HepG2 (cell line): ENCODE results near the gene SYNE1. TPM values are rescaled to one million over a fixed set of nuclear protein-coding genes. Genes with fewer than 3 reads are reported as not detected.
A peak's percentile ranks its signal among the peaks of the same experiment; 100 is the strongest.

Source experiments
- ATF7-NPFF ChIP-seq: sonication (generic); formaldehyde crosslinking; IDR thresholded peaks from 2 replicates; pipeline ENCODE4 v1.8.1; 2023; ENCODE audit warnings: mild to moderate bottlenecking, low read depth, missing genetic modification reagents, moderate library complexity
- FOSL2 ChIP-seq: sonication (generic); formaldehyde crosslinking; IDR thresholded peaks from 2 replicates; pipeline ENCODE4 v1.4.0; 2020; ENCODE audit warnings: missing genetic modification reagents
- HBP1 ChIP-seq: IDR thresholded peaks from 2 replicates; pipeline ENCODE4 v1.6.1; 2016; ENCODE audit warnings: low read depth, control low read depth
- IRF1 ChIP-seq: sonication (generic); formaldehyde crosslinking; IDR thresholded peaks from 2 replicates; pipeline ENCODE4 v1.4.0; 2020; ENCODE audit warnings: low read depth, mild to moderate bottlenecking, missing genetic modification reagents
- PLSCR1 ChIP-seq: sonication (generic); formaldehyde crosslinking; IDR thresholded peaks from 2 replicates; pipeline ENCODE4 v1.5.0; 2020; ENCODE audit warnings: missing genetic modification reagents, mild to moderate bottlenecking, borderline replicate concordance
- SOX6 ChIP-seq, 2 experiments: fragments of 450-650 bp in 1 of 2; sonication (generic) in 1 of 2; formaldehyde crosslinking in 1 of 2; IDR thresholded peaks; 2 replicates each; pipeline versions ENCODE4 v1.4.0 to v1.6.1; 2017 to 2020; ENCODE audit warnings: antibody characterized with exemption in 1 of 2, mild to moderate bottlenecking in 1 of 2, missing genetic modification reagents in 1 of 2
- SUZ12 ChIP-seq: fragments of 150-350 bp; IDR thresholded peaks from 2 replicates; pipeline ENCODE4 v1.6.1; 2014; ENCODE audit warnings: low read depth, low read length
- TCF7 ChIP-seq: sonication (generic); IDR thresholded peaks from 2 replicates; pipeline ENCODE4 v1.6.1; 2016; ENCODE audit warnings: antibody characterized with exemption, low read depth
- ZNF616 ChIP-seq: sonication (generic); formaldehyde crosslinking; IDR thresholded peaks from 2 replicates; pipeline ENCODE4 v1.5.0; 2020; ENCODE audit warnings: low read depth, mild to moderate bottlenecking, missing genetic modification reagents
- ZNF816 ChIP-seq: sonication (generic); formaldehyde crosslinking; IDR thresholded peaks from 2 replicates; pipeline ENCODE4 v1.8.0; 2022; ENCODE audit warnings: missing genetic modification reagents, mild to moderate bottlenecking, borderline replicate concordance
- ZNF883 ChIP-seq: sonication (generic); formaldehyde crosslinking; IDR thresholded peaks from 2 replicates; pipeline ENCODE4 v1.5.1; 2020; ENCODE audit warnings: mild to moderate bottlenecking, missing genetic modification reagents; ENCODE audit errors: not compliant biosample characterization
- polyA plus RNA-seq, 8 experiments: library from polyadenylated mRNA; depleted of rRNA in 3 of 8; stranded (reverse) in 7 of 8; unstranded in 1 of 8; fragments of >200 nt; fragmentation: Illumina TruSeq in 4 of 8; extraction: Trizol in 4 of 8; gene quantifications; 2 replicates each; pipeline versions ENCODE4 v1.2.1 to v1.2.3, GENCODE V29; 2011 to 2016; ENCODE audit warnings: low read depth in 4 of 8, missing spikeins in 1 of 8, mixed read lengths in 1 of 8; ENCODE audit not compliant: insufficient read depth in 1 of 8
- total RNA-seq, 5 experiments: library from RNA; depleted of rRNA; stranded (reverse); fragments of >200 nt; fragmentation: Illumina TruSeq; extraction: Trizol; gene quantifications; 2 replicates each; pipeline ENCODE4 v1.2.3, GENCODE V29; 2016; ENCODE audit warnings: low read depth in 1 of 5
- TF ChIP-seq, protein P1 (sequence below): sonication (generic); formaldehyde crosslinking; IDR thresholded peaks from 2 replicates; pipeline ENCODE4 v1.4.0; 2020; ENCODE audit warnings: missing genetic modification reagents, mild to moderate bottlenecking, borderline replicate concordance
- TF ChIP-seq, protein P2 (sequence below): fragments of 450-650 bp; IDR thresholded peaks from 2 replicates; pipeline ENCODE4 v1.6.1; 2017

SYNE1 gene
- total and polyA plus RNA-seq, 2 of the 13 experiments (the other 11 are each of a cell fraction or from before 2014, with no cell fraction given) = 5.5 to 15.9 TPM

GRCh38 chr6:152301021-152301764 is 336.0 kb downstream of the SYNE1 start (continued):
- TF ChIP-seq SOX6 (IDR thresholded peaks at IDR 0.05) (no peak), SOX6 (CRISPR knock-in tag; IDR thresholded peaks at IDR 0.05) (peak; percentile 93; the same call in 1 of the 2 replicates), ZNF616 (CRISPR knock-in tag) (no peak), ZNF816 (no peak; the same call in 1 of the 2 replicates), HBP1 (CRISPR knock-in tag) (no peak), IRF1 (CRISPR knock-in tag) (no peak; the same call in 1 of the 2 replicates), PLSCR1 (no peak), SUZ12 (no peak), TCF7 (no peak; the same call in 1 of the 2 replicates), FOSL2 (peak; percentile 33; the same call in 1 of the 2 replicates), ZNF883 (CRISPR knock-in tag) (no peak), ATF7-NPFF (CRISPR knock-in tag) (no peak)
- TF ChIP-seq, protein P1, sequence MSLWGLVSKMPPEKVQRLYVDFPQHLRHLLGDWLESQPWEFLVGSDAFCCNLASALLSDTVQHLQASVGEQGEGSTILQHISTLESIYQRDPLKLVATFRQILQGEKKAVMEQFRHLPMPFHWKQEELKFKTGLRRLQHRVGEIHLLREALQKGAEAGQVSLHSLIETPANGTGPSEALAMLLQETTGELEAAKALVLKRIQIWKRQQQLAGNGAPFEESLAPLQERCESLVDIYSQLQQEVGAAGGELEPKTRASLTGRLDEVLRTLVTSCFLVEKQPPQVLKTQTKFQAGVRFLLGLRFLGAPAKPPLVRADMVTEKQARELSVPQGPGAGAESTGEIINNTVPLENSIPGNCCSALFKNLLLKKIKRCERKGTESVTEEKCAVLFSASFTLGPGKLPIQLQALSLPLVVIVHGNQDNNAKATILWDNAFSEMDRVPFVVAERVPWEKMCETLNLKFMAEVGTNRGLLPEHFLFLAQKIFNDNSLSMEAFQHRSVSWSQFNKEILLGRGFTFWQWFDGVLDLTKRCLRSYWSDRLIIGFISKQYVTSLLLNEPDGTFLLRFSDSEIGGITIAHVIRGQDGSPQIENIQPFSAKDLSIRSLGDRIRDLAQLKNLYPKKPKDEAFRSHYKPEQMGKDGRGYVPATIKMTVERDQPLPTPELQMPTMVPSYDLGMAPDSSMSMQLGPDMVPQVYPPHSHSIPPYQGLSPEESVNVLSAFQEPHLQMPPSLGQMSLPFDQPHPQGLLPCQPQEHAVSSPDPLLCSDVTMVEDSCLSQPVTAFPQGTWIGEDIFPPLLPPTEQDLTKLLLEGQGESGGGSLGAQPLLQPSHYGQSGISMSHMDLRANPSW (CRISPR knock-in tag) = no peak
- TF ChIP-seq, protein P2, sequence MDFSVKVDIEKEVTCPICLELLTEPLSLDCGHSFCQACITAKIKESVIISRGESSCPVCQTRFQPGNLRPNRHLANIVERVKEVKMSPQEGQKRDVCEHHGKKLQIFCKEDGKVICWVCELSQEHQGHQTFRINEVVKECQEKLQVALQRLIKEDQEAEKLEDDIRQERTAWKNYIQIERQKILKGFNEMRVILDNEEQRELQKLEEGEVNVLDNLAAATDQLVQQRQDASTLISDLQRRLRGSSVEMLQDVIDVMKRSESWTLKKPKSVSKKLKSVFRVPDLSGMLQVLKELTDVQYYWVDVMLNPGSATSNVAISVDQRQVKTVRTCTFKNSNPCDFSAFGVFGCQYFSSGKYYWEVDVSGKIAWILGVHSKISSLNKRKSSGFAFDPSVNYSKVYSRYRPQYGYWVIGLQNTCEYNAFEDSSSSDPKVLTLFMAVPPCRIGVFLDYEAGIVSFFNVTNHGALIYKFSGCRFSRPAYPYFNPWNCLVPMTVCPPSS = no peak
